Hepatocyte (in vitro differentiated cells): ENCODE measurements around the gene EEF1A2. TPM values are rescaled to one million over a fixed set of nuclear protein-coding genes. Genes with fewer than 3 reads are reported as not detected.

ENCODE experiments used
- DNase-seq: peaks from one replicate; pipeline ENCODE4 v3.0.0-alpha.2; 2016; ENCODE audit warnings: low spot score
- H2AFZ ChIP-seq: fragments of 200-600 bp; sonication (generic); 2 replicates; pipeline ENCODE4 v1.6.0; 2016; ENCODE audit warnings: antibody characterized with exemption, mild to moderate bottlenecking
- H3K27ac ChIP-seq: fragments of 200-600 bp; sonication (generic); 2 replicates; pipeline ENCODE4 v1.5.1; 2016; ENCODE audit warnings: mild to moderate bottlenecking
- H3K27me3 ChIP-seq: fragments of 200-600 bp; sonication (generic); 2 replicates; pipeline ENCODE4 v1.6.1; 2016
- H3K36me3 ChIP-seq: fragments of 200-600 bp; sonication (generic); replicated peaks from 2 replicates; pipeline ENCODE4 v1.5.1; 2016; ENCODE audit warnings: low read depth; ENCODE audit not compliant: insufficient read depth
- H3K4me1 ChIP-seq: fragments of 200-600 bp; sonication (generic); 2 replicates; pipeline ENCODE4 v1.5.1; 2016; ENCODE audit warnings: mild to moderate bottlenecking, moderate library complexity; ENCODE audit not compliant: insufficient read depth
- H3K4me2 ChIP-seq: fragments of 200-600 bp; sonication (generic); 2 replicates; pipeline ENCODE4 v1.6.0; 2016
- H3K4me3 ChIP-seq: fragments of 200-600 bp; sonication (generic); 2 replicates; pipeline ENCODE4 v1.5.1; 2016; ENCODE audit warnings: mild to moderate bottlenecking
- H3K79me2 ChIP-seq: fragments of 200-600 bp; sonication (generic); 2 replicates; pipeline ENCODE4 v1.6.0; 2017; ENCODE audit warnings: mild to moderate bottlenecking
- H3K9me2 ChIP-seq: fragments of 200-600 bp; sonication (generic); replicated peaks from 2 replicates; pipeline ENCODE4 v1.6.0; 2017; ENCODE audit warnings: mild to moderate bottlenecking; ENCODE audit not compliant: insufficient read depth
- H3K9me3 ChIP-seq: fragments of 200-600 bp; sonication (generic); 2 replicates; pipeline ENCODE4 v1.5.1; 2016; ENCODE audit warnings: low read depth, mild to moderate bottlenecking
- H4K20me1 ChIP-seq: fragments of 200-600 bp; sonication (generic); 2 replicates; pipeline ENCODE4 v1.6.0; 2016; ENCODE audit warnings: mild to moderate bottlenecking; ENCODE audit not compliant: insufficient read depth, poor library complexity, severe bottlenecking
- EZH2 ChIP-seq: fragments of 200-600 bp; sonication (generic); IDR thresholded peaks from 2 replicates; pipeline ENCODE4 v1.6.1; 2016; ENCODE audit warnings: antibody characterized with exemption, mild to moderate bottlenecking, borderline replicate concordance
- EZH2phosphoT487 ChIP-seq: fragments of 200-600 bp; sonication (generic); IDR thresholded peaks from one replicate; pipeline ENCODE4 v1.6.1; 2018; ENCODE audit warnings: antibody characterized with exemption, mild to moderate bottlenecking, low read depth, moderate library complexity; ENCODE audit not compliant: unreplicated experiment, severe bottlenecking
- WGBS: methylation state at CpG from one replicate; pipeline ENCODE4 v1.1.6; 2016; ENCODE audit warnings: low lambda C conversion rate; ENCODE audit errors: missing lambda C conversion rate; 5-methylcytosine and 5-hydroxymethylcytosine counted together
- polyA plus RNA-seq: library from polyadenylated mRNA; unstranded; fragments of >200 nt; fragmentation: Nextera tagmentation; extraction: Ambion mirVana; gene quantifications from 2 replicates; pipeline ENCODE4 v1.2.1, GENCODE V29; 2016
- total RNA-seq: library from RNA; depleted of rRNA; stranded (reverse); fragments of >200 nt; gene quantifications from 2 replicates; pipeline ENCODE4 v1.2.3, GENCODE V29; 2014
- TF ChIP-seq, protein P1 (sequence below): fragments of 200-600 bp; sonication (generic); IDR thresholded peaks from 2 replicates; pipeline ENCODE4 v1.5.1; 2016; ENCODE audit warnings: antibody characterized with exemption, mild to moderate bottlenecking; ENCODE audit not compliant: poor library complexity

EEF1A2 gene
- total and polyA plus RNA-seq, 2 experiments from 2014 or later = 12.0 to 23.5 TPM

DNA sequence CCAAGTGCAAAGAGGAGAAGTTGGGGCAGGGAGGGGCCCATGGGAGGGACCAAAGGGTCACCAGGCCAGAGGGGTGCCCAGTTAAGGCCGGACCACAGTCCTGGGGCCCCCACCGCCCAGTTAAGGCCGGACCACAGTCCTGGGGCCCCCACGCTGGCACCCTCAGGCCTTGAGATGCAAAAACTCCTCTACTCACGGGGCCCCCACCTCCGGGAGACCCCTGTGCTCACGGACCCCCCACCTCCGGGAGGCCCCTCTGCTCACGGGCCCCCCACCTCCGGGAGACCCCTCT lies 43.4 kb downstream of the EEF1A2 start:
- DNase-seq = no peak
- no peaks in the 10 kb centered on the region for H3K36me3 ChIP-seq
- no peak overlapping the region for H3K27ac ChIP-seq
- TF ChIP-seq EZH2phosphoT487 (no peak), EZH2 (no peak)
- TF ChIP-seq, protein P1, sequence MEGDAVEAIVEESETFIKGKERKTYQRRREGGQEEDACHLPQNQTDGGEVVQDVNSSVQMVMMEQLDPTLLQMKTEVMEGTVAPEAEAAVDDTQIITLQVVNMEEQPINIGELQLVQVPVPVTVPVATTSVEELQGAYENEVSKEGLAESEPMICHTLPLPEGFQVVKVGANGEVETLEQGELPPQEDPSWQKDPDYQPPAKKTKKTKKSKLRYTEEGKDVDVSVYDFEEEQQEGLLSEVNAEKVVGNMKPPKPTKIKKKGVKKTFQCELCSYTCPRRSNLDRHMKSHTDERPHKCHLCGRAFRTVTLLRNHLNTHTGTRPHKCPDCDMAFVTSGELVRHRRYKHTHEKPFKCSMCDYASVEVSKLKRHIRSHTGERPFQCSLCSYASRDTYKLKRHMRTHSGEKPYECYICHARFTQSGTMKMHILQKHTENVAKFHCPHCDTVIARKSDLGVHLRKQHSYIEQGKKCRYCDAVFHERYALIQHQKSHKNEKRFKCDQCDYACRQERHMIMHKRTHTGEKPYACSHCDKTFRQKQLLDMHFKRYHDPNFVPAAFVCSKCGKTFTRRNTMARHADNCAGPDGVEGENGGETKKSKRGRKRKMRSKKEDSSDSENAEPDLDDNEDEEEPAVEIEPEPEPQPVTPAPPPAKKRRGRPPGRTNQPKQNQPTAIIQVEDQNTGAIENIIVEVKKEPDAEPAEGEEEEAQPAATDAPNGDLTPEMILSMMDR = no peak
- WGBS = 80% methylated on average over 1 of the region's 10 CpGs
- H2AFZ ChIP-seq = no peak overlapping the region
- no peaks in the 10 kb centered on the region for H3K4me1 ChIP-seq
- H3K4me3 ChIP-seq = no peak overlapping the region
- H3K9me2 ChIP-seq = no peaks in the 10 kb centered on the region
- no peaks in the 10 kb centered on the region for H3K9me3 ChIP-seq
- no peaks in the 10 kb centered on the region for H3K79me2 ChIP-seq
- no peaks in the 10 kb centered on the region for H3K27me3 ChIP-seq
- no peaks in the 10 kb centered on the region for H4K20me1 ChIP-seq
- H3K4me2 ChIP-seq = no peak overlapping the region

DNA sequence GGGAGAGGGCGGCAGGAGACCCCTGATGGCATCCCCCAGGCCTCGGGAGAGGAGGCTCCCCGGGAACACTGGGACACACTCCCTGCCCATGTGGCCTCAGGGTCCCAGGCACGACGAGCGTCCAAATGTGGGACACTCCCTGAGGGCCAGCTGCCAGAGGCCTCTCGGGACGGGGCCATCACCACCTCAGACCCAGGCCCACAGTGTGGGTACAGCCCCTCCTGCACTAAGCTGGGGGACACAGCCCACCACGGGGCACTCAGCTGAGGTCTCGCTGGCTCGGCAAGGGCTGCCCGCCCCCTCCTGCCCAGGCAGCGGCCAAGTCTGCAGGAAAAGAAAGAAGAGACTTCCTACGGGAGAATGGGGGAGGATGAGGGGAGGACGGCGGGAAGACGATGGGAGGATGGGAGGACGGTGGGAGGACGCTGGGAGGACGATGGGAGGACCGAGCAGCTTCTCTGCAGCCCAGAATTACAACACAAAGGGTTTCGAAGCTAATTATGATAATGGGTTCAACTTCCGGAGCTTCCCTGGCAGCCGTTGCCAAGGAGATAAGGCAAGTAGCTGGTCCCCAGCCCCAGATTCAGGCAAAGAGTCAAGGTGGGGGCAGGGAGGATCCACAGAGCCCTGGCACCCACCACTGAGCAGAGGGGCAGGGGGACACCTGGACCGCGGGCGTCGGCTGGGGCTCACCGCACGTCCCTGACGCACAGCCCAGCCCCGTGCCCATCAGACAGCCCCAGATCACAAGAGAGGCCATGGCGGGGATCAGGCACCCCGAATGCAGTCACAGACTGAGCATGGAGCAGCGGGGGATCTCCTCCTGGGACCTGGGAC lies 43.9 kb downstream of the EEF1A2 start:
- no peak for TF ChIP-seq EZH2phosphoT487
- TF ChIP-seq, protein P1 = no peak
- no peak for TF ChIP-seq EZH2
- 64% methylated on average over 33 of the region's 35 CpGs for WGBS
- Histone ChIP-seq H3K4me3 (no peak overlapping the region), H3K4me2 (no peak overlapping the region), H3K79me2 (no peaks in the 10 kb centered on the region), H3K9me3 (no peaks in the 10 kb centered on the region), H2AFZ (no peak overlapping the region), H3K36me3 (no peaks in the 10 kb centered on the region), H3K27me3 (no peaks in the 10 kb centered on the region), H3K9me2 (no peaks in the 10 kb centered on the region), H4K20me1 (no peaks in the 10 kb centered on the region), H3K4me1 (no peaks in the 10 kb centered on the region), H3K27ac (peak overlapping the region; percentile 20)
- DNase-seq = no peak

DNA sequence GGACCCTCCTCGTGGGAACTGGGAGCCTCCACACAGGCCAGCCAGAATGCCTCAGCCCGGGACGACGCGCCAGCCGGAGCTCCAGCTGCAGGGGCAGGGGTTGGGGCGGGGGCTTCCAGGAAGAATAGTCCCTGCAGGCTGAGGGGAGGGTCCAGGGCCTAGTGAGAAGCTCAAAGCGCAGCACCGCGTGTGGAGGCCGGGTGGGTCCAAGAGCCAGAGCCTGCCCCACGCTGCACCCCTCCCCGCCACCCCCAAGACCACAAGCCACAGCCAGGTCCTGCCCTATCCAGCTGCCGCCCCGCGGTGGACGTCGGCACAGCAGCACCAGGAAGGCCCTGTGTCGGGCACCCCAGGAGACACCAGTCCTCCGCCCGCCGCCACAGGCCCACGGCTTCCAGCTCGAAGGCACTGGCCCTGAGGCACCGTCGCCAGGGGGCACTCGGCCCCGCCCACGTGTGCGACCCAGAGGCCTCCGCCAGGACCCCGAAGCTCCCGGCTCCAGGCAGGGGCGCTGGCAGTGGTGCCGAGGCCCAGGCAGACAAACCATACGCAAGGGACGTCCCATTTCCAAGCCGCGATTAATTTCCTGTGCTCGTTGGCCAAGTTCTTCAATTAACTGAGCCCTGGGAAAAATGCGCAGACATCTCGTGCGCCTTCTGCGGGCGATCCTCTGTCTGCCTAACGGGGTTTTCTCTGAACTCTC lies 45.9 kb downstream of the EEF1A2 start:
- Histone ChIP-seq H3K79me2 (no peaks in the 10 kb centered on the region), H3K9me3 (no peaks in the 10 kb centered on the region), H4K20me1 (no peaks in the 10 kb centered on the region), H2AFZ (no peak overlapping the region), H3K9me2 (no peaks in the 10 kb centered on the region), H3K27ac (no peak overlapping the region), H3K36me3 (no peaks in the 10 kb centered on the region), H3K4me3 (no peak overlapping the region), H3K4me1 (no peaks in the 10 kb centered on the region), H3K27me3 (no peaks in the 10 kb centered on the region), H3K4me2 (no peak overlapping the region)
- no peak for DNase-seq
- WGBS = 91% methylated on average over 35 of the region's 46 CpGs
- TF ChIP-seq EZH2 (no peak), EZH2phosphoT487 (no peak)
- TF ChIP-seq, protein P1 = no peak
